IMR-90 (cell line): ENCODE data around the gene KCNQ1. TPM values are rescaled to one million over a fixed set of nuclear protein-coding genes. Genes with fewer than 3 reads are reported as not detected.

Experiments
- ATAC-seq: fragments of 200-7000 bp; cut with Tn5 transposase; 2 replicates; pipeline ENCODE4 v1.9.1; 2020; ENCODE audit warnings: low read depth, mild to moderate bottlenecking, moderate library complexity
- BruUV-seq: library from RNA; stranded (reverse); fragments of 400-500 nt; replicated peaks from 2 replicates; lab custom pipeline; 2021; lab: Mats Ljungman, UMichigan
- CTCF ChIA-PET: fragments of 300-600 bp; formaldehyde crosslinking; extraction: SDS; loops from one replicate; lab custom pipeline; 2021; ENCODE audit warnings: antibody characterized with exemption; lab: Yijun Ruan, JAX
- POLR2A ChIA-PET: fragments of 300-600 bp; sonication (Branson Sonifier 250); formaldehyde crosslinking; loops from one replicate; lab custom pipeline; 2022; ENCODE audit warnings: antibody characterized with exemption; ENCODE audit not compliant: unreplicated experiment; lab: Charles Lee
- DNase-seq: peaks from one replicate; pipeline ENCODE4 v3.0.0; 2013
- H2AFZ ChIP-seq: replicated peaks from 2 replicates; pipeline ENCODE3; 2013; ENCODE audit warnings: low read length, mild to moderate bottlenecking; ENCODE audit not compliant: poor library complexity
- H2AK5ac ChIP-seq: 2 replicates; pipeline ENCODE4 v1.6.1; 2013; ENCODE audit warnings: low read depth, low read length, inconsistent platforms
- H2AK9ac ChIP-seq: replicated peaks from 2 replicates; pipeline ENCODE3; 2013; ENCODE audit warnings: mild to moderate bottlenecking, low read depth, low read length, moderate library complexity; ENCODE audit not compliant: poor library complexity
- H2BK120ac ChIP-seq: 2 replicates; pipeline ENCODE4 v1.6.1; 2013; ENCODE audit warnings: low read depth, low read length, inconsistent platforms
- H2BK15ac ChIP-seq: 3 replicates; pipeline ENCODE4 v1.6.1; 2013; ENCODE audit warnings: low read depth, low read length, inconsistent platforms
- H2BK20ac ChIP-seq: 2 replicates; pipeline ENCODE4 v1.6.1; 2013; ENCODE audit warnings: low read depth, mild to moderate bottlenecking, inconsistent platforms, low read length, moderate library complexity
- H2BK5ac ChIP-seq: 2 replicates; pipeline ENCODE4 v1.6.1; 2013; ENCODE audit warnings: mild to moderate bottlenecking, low read depth, low read length, inconsistent platforms; ENCODE audit not compliant: poor library complexity, severe bottlenecking
- H3K14ac ChIP-seq: replicated peaks from 2 replicates; pipeline ENCODE4 v1.6.1; 2013; ENCODE audit warnings: low read depth, low read length, inconsistent platforms
- H3K18ac ChIP-seq: 2 replicates; pipeline ENCODE4 v1.6.1; 2013; ENCODE audit warnings: low read depth, low read length, control low read depth
- H3K23ac ChIP-seq: 2 replicates; pipeline ENCODE4 v1.6.1; 2013; ENCODE audit warnings: low read depth, low read length, inconsistent platforms
- H3K27ac ChIP-seq: 2 replicates; pipeline ENCODE4 v1.5.1; 2013; ENCODE audit warnings: mild to moderate bottlenecking, control low read depth, low read length; ENCODE audit not compliant: insufficient read depth
- H3K27me3 ChIP-seq: 2 replicates; pipeline ENCODE4 v1.6.1; 2013; ENCODE audit warnings: low read length; ENCODE audit not compliant: control insufficient read depth, insufficient read depth
- H3K36me3 ChIP-seq: 2 replicates; pipeline ENCODE4 v1.6.1; 2013; ENCODE audit warnings: low read length, mixed read lengths; ENCODE audit not compliant: control insufficient read depth, insufficient read depth
- H3K4ac ChIP-seq: 2 replicates; pipeline ENCODE4 v1.6.1; 2013; ENCODE audit warnings: low read depth, low read length, inconsistent platforms
- H3K4me1 ChIP-seq: 2 replicates; pipeline ENCODE4 v1.6.1; 2013; ENCODE audit warnings: low read length, mixed read lengths; ENCODE audit not compliant: control insufficient read depth, insufficient read depth
- H3K4me2 ChIP-seq: 2 replicates; pipeline ENCODE4 v1.6.1; 2013; ENCODE audit warnings: low read depth, mild to moderate bottlenecking, control low read depth, low read length, moderate library complexity
- H3K4me3 ChIP-seq: 2 replicates; pipeline ENCODE4 v1.5.1; 2013; ENCODE audit warnings: low read depth, mild to moderate bottlenecking, control low read depth, low read length, moderate library complexity; ENCODE audit not compliant: insufficient read depth
- H3K56ac ChIP-seq: 2 replicates; pipeline ENCODE4 v1.6.1; 2013; ENCODE audit warnings: low read length, inconsistent platforms; ENCODE audit not compliant: insufficient read depth; ENCODE audit errors: extremely low read depth
- H3K79me1 ChIP-seq, 2 experiments: 2 replicates each; pipeline ENCODE4 v1.6.1; 2013; ENCODE audit warnings: low read length in 2 of 2, inconsistent platforms in 1 of 2, low read depth in 1 of 2
- H3K9ac ChIP-seq: 2 replicates; pipeline ENCODE4 v1.6.1; 2013; ENCODE audit warnings: low read depth, low read length, control low read depth
- H3K9me1 ChIP-seq: 2 replicates; pipeline ENCODE4 v1.6.1; 2013; ENCODE audit warnings: low read length, inconsistent platforms; ENCODE audit not compliant: insufficient read depth
- H3K9me3 ChIP-seq: 2 replicates; pipeline ENCODE4 v1.6.1; 2013; ENCODE audit warnings: low read length; ENCODE audit not compliant: control insufficient read depth, insufficient read depth
- H4K20me1 ChIP-seq: 2 replicates; pipeline ENCODE4 v1.6.1; 2013; ENCODE audit warnings: low read length, inconsistent platforms; ENCODE audit not compliant: insufficient read depth
- H4K5ac ChIP-seq: 2 replicates; pipeline ENCODE4 v1.6.1; 2013; ENCODE audit warnings: mild to moderate bottlenecking, low read depth, low read length, control low read depth
- H4K8ac ChIP-seq, 2 experiments: 2 replicates each; pipeline ENCODE4 v1.6.1; 2013; ENCODE audit warnings: low read depth in 2 of 2, low read length in 2 of 2, control low read depth in 1 of 2, inconsistent platforms in 1 of 2
- H4K91ac ChIP-seq: 2 replicates; pipeline ENCODE4 v1.6.1; 2013; ENCODE audit warnings: low read depth, low read length, inconsistent platforms; ENCODE audit not compliant: insufficient read depth
- BHLHE40 ChIP-seq: fragments of 150-350 bp; IDR thresholded peaks from 2 replicates; pipeline ENCODE4 v1.6.1; 2016; ENCODE audit warnings: mild to moderate bottlenecking, low read depth, low read length
- CEBPB ChIP-seq: IDR thresholded peaks from 2 replicates; pipeline ENCODE4 v1.6.1; 2012; ENCODE audit warnings: low read depth, low read length, improper control_type of control experiment
- CHD1 ChIP-seq: IDR thresholded peaks from 2 replicates; pipeline ENCODE4 v1.6.1; 2012; ENCODE audit warnings: low read depth, low read length, improper control_type of control experiment
- CTCF ChIP-seq: conservative IDR thresholded peaks from 2 replicates; pipeline ENCODE4 v1.5.1; 2012; ENCODE audit warnings: mild to moderate bottlenecking, low read depth, low read length, improper control_type of control experiment
- ELK1 ChIP-seq: fragments of 150-350 bp; IDR thresholded peaks from 2 replicates; pipeline ENCODE4 v1.6.1; 2016; ENCODE audit warnings: low read depth, mild to moderate bottlenecking, low read length, moderate library complexity, borderline replicate concordance
- FOS ChIP-seq: fragments of 150-350 bp; IDR thresholded peaks from 2 replicates; pipeline ENCODE4 v1.6.1; 2016; ENCODE audit warnings: low read depth, low read length
- MAFK ChIP-seq: IDR thresholded peaks from 2 replicates; pipeline ENCODE4 v1.6.1; 2012; ENCODE audit warnings: low read depth, low read length, improper control_type of control experiment
- MAZ ChIP-seq: IDR thresholded peaks from 2 replicates; pipeline ENCODE4 v1.6.1; 2012; ENCODE audit warnings: low read depth, mild to moderate bottlenecking, low read length, improper control_type of control experiment, moderate library complexity, borderline replicate concordance
- MXI1 ChIP-seq: IDR thresholded peaks from 2 replicates; pipeline ENCODE4 v1.6.1; 2012; ENCODE audit warnings: low read depth, mild to moderate bottlenecking, low read length, moderate library complexity, borderline replicate concordance
- NFE2L2 ChIP-seq: fragments of 150-350 bp; IDR thresholded peaks from 2 replicates; pipeline ENCODE4 v1.6.1; 2016; ENCODE audit warnings: low read depth, mild to moderate bottlenecking, low read length
- POLR2A ChIP-seq: IDR thresholded peaks from 2 replicates; pipeline ENCODE4 v1.6.1; 2012; ENCODE audit warnings: mild to moderate bottlenecking, low read depth, low read length
- RAD21 ChIP-seq: IDR thresholded peaks from 2 replicates; pipeline ENCODE4 v1.6.1; 2012; ENCODE audit warnings: low read length, improper control_type of control experiment
- RCOR1 ChIP-seq: IDR thresholded peaks from 2 replicates; pipeline ENCODE4 v1.6.1; 2012; ENCODE audit warnings: mild to moderate bottlenecking, low read length, improper control_type of control experiment; ENCODE audit not compliant: insufficient replicate concordance
- RFX5 ChIP-seq: IDR thresholded peaks from 2 replicates; pipeline ENCODE4 v1.8.0; 2012; ENCODE audit warnings: low read depth, mild to moderate bottlenecking, low read length, moderate library complexity
- SMC3 ChIP-seq: fragments of 150-350 bp; IDR thresholded peaks from 2 replicates; pipeline ENCODE4 v1.6.1; 2016; ENCODE audit warnings: low read depth, mild to moderate bottlenecking, antibody characterized with exemption, low read length, moderate library complexity
- USF2 ChIP-seq: fragments of 150-350 bp; IDR thresholded peaks from 2 replicates; pipeline ENCODE4 v1.6.1; 2017; ENCODE audit warnings: mild to moderate bottlenecking, antibody characterized with exemption, low read length, low read depth
- WGBS, 2 experiments: methylation state at CpG; one replicate each; pipeline versions ENCODE4 v1.1.5 to v1.1.7; 2013; ENCODE audit warnings: missing lambda C conversion rate in 2 of 2; ENCODE audit not compliant: insufficient read length in 1 of 2; ENCODE audit errors: extremely low coverage in 2 of 2; 5-methylcytosine and 5-hydroxymethylcytosine counted together
- dilution Hi-C: fragments of 300-500 bp; cut with HindIII; formaldehyde crosslinking; loops from one replicate; pipeline ENCODE4 v1.14.3; 2018; ENCODE audit warnings: low sequenced_read_pairs; ENCODE audit not compliant: unreplicated experiment
- in situ Hi-C: fragments of 300-500 bp; cut with MboI; formaldehyde crosslinking; loops from 3 replicates; pipeline ENCODE4 v1.14.3; 2019; ENCODE audit warnings: low sequenced_read_pairs, inconsistent platforms, mixed read lengths
- intact Hi-C: fragments of 100-400 bp; cut with micrococcal nuclease; formaldehyde crosslinking; loops from 2 replicates; pipeline ENCODE4 v1.10.0; 2022
- polyA plus RNA-seq, 3 experiments: library from polyadenylated mRNA; depleted of rRNA; stranded (reverse); fragments of >200 nt; gene quantifications; 2 replicates each; pipeline ENCODE4 v1.2.3, GENCODE V29; 2012; ENCODE audit warnings: low replicate concordance in 1 of 3
- total RNA-seq: library from RNA; depleted of rRNA; stranded (reverse); fragments of >200 nt; gene quantifications from 2 replicates; pipeline ENCODE4 v1.2.3, GENCODE V29; 2012

The KCNQ1 gene
- total and polyA plus RNA-seq, 2 of the 4 experiments (the other 2 are of a cell fraction): 0.07 TPM; not detected in 1

- Histone ChIP-seq H3K4me2 (no peak overlapping the region), H3K4me3 (no peak overlapping the region), H3K14ac (no peak overlapping the region), H3K56ac (no peak overlapping the region), H3K27me3 (peaks cover 14% of the 10 kb centered on the region; the same call in 1 of the 2 replicates), H3K18ac (no peak overlapping the region), H3K9me1 (no peaks in the 10 kb centered on the region), H2AK5ac (no peak overlapping the region), H3K9ac (no peak overlapping the region), H2BK5ac (no peak overlapping the region), H3K36me3 (no peaks in the 10 kb centered on the region), H2AK9ac (no peak overlapping the region), H3K9me3 (peaks cover 7% of the 10 kb centered on the region), H3K23ac (no peak overlapping the region), H4K5ac (no peak overlapping the region), H2BK120ac (no peak overlapping the region), H3K79me1 (no peaks in the 10 kb centered on the region), H2BK15ac (no peak overlapping the region), H3K4me1 (peaks cover 2% of the 10 kb centered on the region; the same call in 1 of the 2 replicates), H4K20me1 (no peaks in the 10 kb centered on the region), H4K91ac (no peak overlapping the region), H2BK20ac (no peak overlapping the region), H2AFZ (no peak overlapping the region), H3K27ac (no peak overlapping the region), H3K4ac (no peak overlapping the region), H4K8ac (no peak overlapping the region)
- TF ChIP-seq MXI1 (no peak), NFE2L2 (no peak), RFX5 (no peak), BHLHE40 (no peak), RCOR1 (no peak), USF2 (no peak), CTCF (no peak), RAD21 (no peak), POLR2A (no peak), MAZ (no peak), ELK1 (no peak), SMC3 (no peak), CHD1 (no peak), MAFK (no peak), CEBPB (no peak), FOS (no peak)
- BruUV-seq: no TSS peak
- WGBS, 2 experiments: 60% methylated on average over 3 of the region's 14 CpGs; no CpG with 5 or more reads in 1 of the 2 experiments
- dilution Hi-C loops: no loop called here
- ChIA-PET POLR2A (no interaction called here), CTCF (no interaction called here)
- ATAC-seq (no peak), DNase-seq (no peak)
- in situ Hi-C loops: no loop called here
- intact Hi-C loops: no loop called here
These were observed 388.4 kb downstream of the KCNQ1 start for GRCh38 chr11:2833051-2833715.
